HEK293 (cell line): ENCODE measurements around the gene JMJD6.

Experiments
- ZNF146 ChIP-seq: fragments of 450-650 bp; formaldehyde crosslinking; IDR thresholded peaks from 2 replicates; pipeline ENCODE4 v1.5.1; 2016; ENCODE audit warnings: missing biosample characterization, missing genetic modification characterization
- ZNF423 ChIP-seq: fragments of 450-650 bp; formaldehyde crosslinking; IDR thresholded peaks from 2 replicates; pipeline ENCODE4 v1.5.1; 2016; ENCODE audit warnings: missing biosample characterization, missing genetic modification characterization
- TF ChIP-seq, protein P1 (sequence below): fragments of 450-650 bp; formaldehyde crosslinking; IDR thresholded peaks from 2 replicates; pipeline ENCODE4 v1.5.1; 2016; ENCODE audit warnings: missing biosample characterization, missing genetic modification characterization
- TF ChIP-seq, protein P2 (sequence below): fragments of 450-650 bp; IDR thresholded peaks from 2 replicates; pipeline ENCODE4 v1.5.1; 2018; ENCODE audit warnings: missing biosample characterization, missing genetic modification characterization
- TF ChIP-seq, protein P3 (sequence below): fragments of 450-650 bp; formaldehyde crosslinking; IDR thresholded peaks from 2 replicates; pipeline ENCODE4 v1.5.1; 2016; ENCODE audit warnings: missing biosample characterization, missing genetic modification characterization
- TF ChIP-seq, protein P4 (sequence below): fragments of 450-650 bp; formaldehyde crosslinking; IDR thresholded peaks from 2 replicates; pipeline ENCODE4 v1.5.1; 2016; ENCODE audit warnings: missing biosample characterization, missing genetic modification characterization

DNA sequence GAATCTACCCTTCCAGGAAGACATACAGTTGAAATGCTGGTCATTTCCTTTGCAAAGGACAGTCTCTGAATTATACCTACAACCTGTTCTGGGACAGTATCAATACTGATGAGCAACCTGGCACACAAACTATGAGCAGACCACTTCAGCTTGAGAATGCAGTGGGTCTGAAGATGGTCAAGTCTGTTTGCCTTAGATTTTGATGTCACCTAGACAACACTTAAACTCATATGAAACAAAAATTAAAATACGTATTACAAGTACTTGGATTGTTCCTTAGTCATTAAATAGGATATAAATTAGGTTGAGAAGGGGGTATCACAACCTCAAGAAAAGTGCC lies 7.2 kb upstream of the JMJD6 start:
- TF ChIP-seq, protein P1, sequence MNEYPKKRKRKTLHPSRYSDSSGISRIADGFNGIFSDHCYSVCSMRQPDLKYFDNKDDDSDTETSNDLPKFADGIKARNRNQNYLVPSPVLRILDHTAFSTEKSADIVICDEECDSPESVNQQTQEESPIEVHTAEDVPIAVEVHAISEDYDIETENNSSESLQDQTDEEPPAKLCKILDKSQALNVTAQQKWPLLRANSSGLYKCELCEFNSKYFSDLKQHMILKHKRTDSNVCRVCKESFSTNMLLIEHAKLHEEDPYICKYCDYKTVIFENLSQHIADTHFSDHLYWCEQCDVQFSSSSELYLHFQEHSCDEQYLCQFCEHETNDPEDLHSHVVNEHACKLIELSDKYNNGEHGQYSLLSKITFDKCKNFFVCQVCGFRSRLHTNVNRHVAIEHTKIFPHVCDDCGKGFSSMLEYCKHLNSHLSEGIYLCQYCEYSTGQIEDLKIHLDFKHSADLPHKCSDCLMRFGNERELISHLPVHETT (tag by site-specific recombination), result no peak
- TF ChIP-seq, protein P2, sequence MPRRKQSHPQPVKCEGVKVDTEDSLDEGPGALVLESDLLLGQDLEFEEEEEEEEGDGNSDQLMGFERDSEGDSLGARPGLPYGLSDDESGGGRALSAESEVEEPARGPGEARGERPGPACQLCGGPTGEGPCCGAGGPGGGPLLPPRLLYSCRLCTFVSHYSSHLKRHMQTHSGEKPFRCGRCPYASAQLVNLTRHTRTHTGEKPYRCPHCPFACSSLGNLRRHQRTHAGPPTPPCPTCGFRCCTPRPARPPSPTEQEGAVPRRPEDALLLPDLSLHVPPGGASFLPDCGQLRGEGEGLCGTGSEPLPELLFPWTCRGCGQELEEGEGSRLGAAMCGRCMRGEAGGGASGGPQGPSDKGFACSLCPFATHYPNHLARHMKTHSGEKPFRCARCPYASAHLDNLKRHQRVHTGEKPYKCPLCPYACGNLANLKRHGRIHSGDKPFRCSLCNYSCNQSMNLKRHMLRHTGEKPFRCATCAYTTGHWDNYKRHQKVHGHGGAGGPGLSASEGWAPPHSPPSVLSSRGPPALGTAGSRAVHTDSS (tag by site-specific recombination), result no peak
- TF ChIP-seq, protein P3, sequence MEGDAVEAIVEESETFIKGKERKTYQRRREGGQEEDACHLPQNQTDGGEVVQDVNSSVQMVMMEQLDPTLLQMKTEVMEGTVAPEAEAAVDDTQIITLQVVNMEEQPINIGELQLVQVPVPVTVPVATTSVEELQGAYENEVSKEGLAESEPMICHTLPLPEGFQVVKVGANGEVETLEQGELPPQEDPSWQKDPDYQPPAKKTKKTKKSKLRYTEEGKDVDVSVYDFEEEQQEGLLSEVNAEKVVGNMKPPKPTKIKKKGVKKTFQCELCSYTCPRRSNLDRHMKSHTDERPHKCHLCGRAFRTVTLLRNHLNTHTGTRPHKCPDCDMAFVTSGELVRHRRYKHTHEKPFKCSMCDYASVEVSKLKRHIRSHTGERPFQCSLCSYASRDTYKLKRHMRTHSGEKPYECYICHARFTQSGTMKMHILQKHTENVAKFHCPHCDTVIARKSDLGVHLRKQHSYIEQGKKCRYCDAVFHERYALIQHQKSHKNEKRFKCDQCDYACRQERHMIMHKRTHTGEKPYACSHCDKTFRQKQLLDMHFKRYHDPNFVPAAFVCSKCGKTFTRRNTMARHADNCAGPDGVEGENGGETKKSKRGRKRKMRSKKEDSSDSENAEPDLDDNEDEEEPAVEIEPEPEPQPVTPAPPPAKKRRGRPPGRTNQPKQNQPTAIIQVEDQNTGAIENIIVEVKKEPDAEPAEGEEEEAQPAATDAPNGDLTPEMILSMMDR, result no peak
- TF ChIP-seq, protein P4, sequence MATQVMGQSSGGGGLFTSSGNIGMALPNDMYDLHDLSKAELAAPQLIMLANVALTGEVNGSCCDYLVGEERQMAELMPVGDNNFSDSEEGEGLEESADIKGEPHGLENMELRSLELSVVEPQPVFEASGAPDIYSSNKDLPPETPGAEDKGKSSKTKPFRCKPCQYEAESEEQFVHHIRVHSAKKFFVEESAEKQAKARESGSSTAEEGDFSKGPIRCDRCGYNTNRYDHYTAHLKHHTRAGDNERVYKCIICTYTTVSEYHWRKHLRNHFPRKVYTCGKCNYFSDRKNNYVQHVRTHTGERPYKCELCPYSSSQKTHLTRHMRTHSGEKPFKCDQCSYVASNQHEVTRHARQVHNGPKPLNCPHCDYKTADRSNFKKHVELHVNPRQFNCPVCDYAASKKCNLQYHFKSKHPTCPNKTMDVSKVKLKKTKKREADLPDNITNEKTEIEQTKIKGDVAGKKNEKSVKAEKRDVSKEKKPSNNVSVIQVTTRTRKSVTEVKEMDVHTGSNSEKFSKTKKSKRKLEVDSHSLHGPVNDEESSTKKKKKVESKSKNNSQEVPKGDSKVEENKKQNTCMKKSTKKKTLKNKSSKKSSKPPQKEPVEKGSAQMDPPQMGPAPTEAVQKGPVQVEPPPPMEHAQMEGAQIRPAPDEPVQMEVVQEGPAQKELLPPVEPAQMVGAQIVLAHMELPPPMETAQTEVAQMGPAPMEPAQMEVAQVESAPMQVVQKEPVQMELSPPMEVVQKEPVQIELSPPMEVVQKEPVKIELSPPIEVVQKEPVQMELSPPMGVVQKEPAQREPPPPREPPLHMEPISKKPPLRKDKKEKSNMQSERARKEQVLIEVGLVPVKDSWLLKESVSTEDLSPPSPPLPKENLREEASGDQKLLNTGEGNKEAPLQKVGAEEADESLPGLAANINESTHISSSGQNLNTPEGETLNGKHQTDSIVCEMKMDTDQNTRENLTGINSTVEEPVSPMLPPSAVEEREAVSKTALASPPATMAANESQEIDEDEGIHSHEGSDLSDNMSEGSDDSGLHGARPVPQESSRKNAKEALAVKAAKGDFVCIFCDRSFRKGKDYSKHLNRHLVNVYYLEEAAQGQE (tag by site-specific recombination), result no peak
- TF ChIP-seq ZNF423 (tag by site-specific recombination) (no peak), ZNF146 (tag by site-specific recombination) (no peak)
